Measurements from ENCODE around the gene UBE2H.

UBE2H gene

DNA sequence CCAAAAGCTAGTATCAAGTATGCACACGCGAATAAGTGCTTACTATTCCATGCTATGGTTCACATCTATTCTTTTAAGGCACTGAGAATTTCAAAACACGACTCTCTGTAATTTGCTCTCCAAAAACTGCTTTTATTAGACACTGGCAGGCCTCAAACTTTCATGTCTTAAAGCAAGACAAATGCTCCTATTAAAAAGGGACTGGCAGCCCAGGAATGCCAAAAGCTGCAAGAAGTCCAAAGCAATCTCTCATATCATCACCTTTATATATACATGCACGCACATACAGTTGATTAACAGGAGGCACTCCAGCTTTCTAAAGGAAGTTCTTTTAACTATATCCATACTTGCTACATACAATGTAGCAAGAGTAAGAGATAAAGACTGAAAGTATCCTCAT is 34.8 kb downstream of the UBE2H start:
- no peak overlapping the region for H3K27ac ChIP-seq (ENCODE audit: low read depth, low read length)
- no peak overlapping the region for H3K9ac ChIP-seq (ENCODE audit: low read length)
- peaks cover 24% of the 10 kb centered on the region for H3K4me1 ChIP-seq (ENCODE audit: control insufficient read depth, insufficient read depth, low read length)

DNA sequence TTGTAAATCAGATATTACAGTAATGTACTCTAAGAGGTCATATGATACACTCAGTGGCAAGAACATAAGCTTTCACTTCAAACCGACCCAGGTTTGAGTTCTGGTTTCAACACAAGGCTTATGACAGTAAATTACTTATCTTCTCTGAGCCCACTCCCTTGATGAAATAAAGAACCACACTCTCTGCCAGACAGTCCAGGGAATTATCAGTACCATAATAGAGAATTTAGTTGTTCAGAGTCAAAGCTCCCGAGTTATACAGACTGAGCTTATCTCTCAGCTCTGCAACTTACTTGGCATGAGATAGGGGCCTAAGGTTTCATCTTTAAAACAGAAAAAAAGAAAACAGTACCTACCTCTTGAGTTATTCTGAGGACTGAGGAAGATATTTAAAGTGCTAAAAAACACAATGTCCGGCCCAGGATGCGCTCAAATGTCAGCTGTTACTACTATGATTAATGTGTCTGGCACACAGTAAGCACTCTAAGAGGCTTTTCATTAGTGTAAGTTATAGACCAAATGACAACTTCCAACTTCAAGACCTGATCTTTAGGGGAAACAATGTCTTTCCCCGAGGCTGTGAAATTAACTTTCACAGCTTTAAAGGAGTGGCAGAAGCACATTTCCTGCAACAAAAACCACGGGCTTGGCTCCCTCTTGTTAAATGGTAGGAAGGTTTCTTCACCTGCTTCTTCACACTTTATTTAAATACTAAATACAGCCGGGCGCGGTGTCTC is 38.1 kb downstream of the UBE2H start:
- Histone ChIP-seq H3K27ac (ENCODE audit: low read depth, low read length) (no peak overlapping the region), H3K4me3 (ENCODE audit: low read length) (no peak overlapping the region), H3K36me3 (ENCODE audit: control insufficient read depth, insufficient read depth, low read length) (no peaks in the 10 kb centered on the region), H3K4me1 (ENCODE audit: control insufficient read depth, insufficient read depth, low read length) (peaks cover 24% of the 10 kb centered on the region), H3K9ac (ENCODE audit: low read length) (no peak overlapping the region), H3K27me3 (ENCODE audit: control insufficient read depth, insufficient read depth, low read length) (no peaks in the 10 kb centered on the region)

More for the DNA sequence above, 34.8 kb downstream of the UBE2H start:
- Histone ChIP-seq H3K27me3 (ENCODE audit: control insufficient read depth, insufficient read depth, low read length) (no peaks in the 10 kb centered on the region), H3K36me3 (ENCODE audit: control insufficient read depth, insufficient read depth, low read length) (no peaks in the 10 kb centered on the region), H3K4me3 (ENCODE audit: low read length) (no peak overlapping the region)

DNA sequence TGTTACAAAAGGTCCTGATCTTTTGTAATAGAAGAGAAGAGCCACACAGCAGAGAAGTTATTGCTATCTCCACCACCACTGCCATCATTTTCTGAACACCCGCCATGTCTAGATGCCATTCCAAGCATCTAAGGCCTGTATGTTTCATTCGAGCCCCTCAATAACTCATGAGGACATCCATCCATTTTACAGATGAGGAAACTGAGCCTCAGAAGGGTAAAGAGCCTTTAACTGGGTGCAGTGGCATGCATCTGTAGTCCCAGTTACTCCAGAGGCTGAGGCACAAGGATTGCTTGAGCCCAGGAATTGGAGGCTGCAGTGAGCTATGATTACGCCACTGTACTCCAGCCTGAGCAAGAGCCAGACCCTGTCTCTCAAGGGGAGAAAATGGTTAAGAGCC is 39.3 kb downstream of the UBE2H start:
- no peak overlapping the region for H3K27ac ChIP-seq (ENCODE audit: low read depth, low read length)
- peaks cover 24% of the 10 kb centered on the region for H3K4me1 ChIP-seq (ENCODE audit: control insufficient read depth, insufficient read depth, low read length)
- no peak overlapping the region for H3K4me3 ChIP-seq (ENCODE audit: low read length)
- H3K9ac ChIP-seq (ENCODE audit: low read length) = no peak overlapping the region
- no peaks in the 10 kb centered on the region for H3K36me3 ChIP-seq (ENCODE audit: control insufficient read depth, insufficient read depth, low read length)
- no peaks in the 10 kb centered on the region for H3K27me3 ChIP-seq (ENCODE audit: control insufficient read depth, insufficient read depth, low read length)

DNA sequence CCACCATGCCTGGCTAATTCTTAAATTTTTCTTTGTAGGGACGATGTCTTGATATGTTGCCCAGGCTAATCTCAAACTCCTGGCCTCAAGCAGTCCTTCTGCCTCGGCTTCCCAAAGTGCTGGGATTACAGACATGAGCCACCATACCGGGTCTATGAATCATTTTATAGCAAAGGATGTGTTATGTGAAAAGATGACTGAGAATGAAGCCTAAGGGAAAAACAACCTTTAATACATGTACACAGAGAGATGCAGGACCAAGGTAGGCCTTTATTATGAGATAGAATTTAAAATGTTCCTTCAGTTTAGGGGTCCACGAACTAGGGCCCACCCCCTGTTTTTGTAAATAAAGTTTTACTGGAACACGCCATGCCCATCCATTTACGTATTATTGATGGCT is 41.0 kb downstream of the UBE2H start:
- peaks cover 20% of the 10 kb centered on the region for H3K4me1 ChIP-seq (ENCODE audit: control insufficient read depth, insufficient read depth, low read length)

DNA sequence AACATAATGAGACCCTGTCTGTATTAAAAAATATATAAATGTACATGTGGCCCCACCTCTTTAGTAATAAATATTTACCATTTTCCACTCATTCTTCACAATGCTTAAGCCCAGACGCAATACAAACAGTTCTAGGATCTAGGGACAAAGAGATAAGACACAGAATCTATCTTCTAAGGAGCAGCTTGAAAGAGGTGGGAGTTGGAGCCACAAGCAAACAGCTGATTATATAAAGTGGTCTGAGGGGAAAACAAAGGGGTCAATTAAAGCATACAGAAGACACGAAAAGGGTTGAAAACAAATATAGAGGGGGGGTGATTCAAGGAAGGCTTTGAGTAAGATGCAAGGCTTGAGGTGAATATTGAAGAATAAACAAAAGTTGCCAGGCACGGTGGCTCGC is 43.1 kb downstream of the UBE2H start:
- no peaks in the 10 kb centered on the region for H3K27me3 ChIP-seq (ENCODE audit: control insufficient read depth, insufficient read depth, low read length)
- H3K27ac ChIP-seq (ENCODE audit: low read depth, low read length) = no peak overlapping the region
- no peaks in the 10 kb centered on the region for H3K36me3 ChIP-seq (ENCODE audit: control insufficient read depth, insufficient read depth, low read length)
- peaks cover 11% of the 10 kb centered on the region for H3K4me1 ChIP-seq (ENCODE audit: control insufficient read depth, insufficient read depth, low read length)
- H3K9ac ChIP-seq (ENCODE audit: low read length) = no peak overlapping the region
- H3K4me3 ChIP-seq (ENCODE audit: low read length) = no peak overlapping the region

More for the DNA sequence above, 41.0 kb downstream of the UBE2H start:
- H3K4me3 ChIP-seq (ENCODE audit: low read length) = no peak overlapping the region
- no peak overlapping the region for H3K27ac ChIP-seq (ENCODE audit: low read depth, low read length)
- H3K36me3 ChIP-seq (ENCODE audit: control insufficient read depth, insufficient read depth, low read length) = no peaks in the 10 kb centered on the region
- no peaks in the 10 kb centered on the region for H3K27me3 ChIP-seq (ENCODE audit: control insufficient read depth, insufficient read depth, low read length)
- H3K9ac ChIP-seq (ENCODE audit: low read length) = no peak overlapping the region

DNA sequence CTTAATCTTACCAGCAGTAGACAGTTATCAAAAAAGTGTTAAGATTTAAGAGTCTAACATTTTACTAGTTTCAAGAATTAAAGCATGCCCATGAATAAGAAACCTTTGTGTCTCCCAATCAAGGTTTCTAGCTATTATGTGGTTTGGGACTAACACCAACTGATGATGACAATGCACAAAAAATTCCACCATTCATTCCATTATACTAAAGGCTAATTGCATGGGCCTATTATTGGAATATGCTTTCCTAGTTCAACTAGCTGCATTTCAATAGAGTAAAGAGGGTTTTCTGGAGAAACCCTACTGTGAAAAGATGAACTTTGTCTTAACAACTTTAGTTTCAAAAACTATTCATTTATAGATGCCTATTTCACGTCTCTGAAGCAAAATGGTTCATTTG is 44.6 kb downstream of the UBE2H start:
- H3K4me1 ChIP-seq (ENCODE audit: control insufficient read depth, insufficient read depth, low read length) = peaks cover 7% of the 10 kb centered on the region
- H3K27ac ChIP-seq (ENCODE audit: low read depth, low read length) = no peak overlapping the region
- no peak overlapping the region for H3K4me3 ChIP-seq (ENCODE audit: low read length)
- no peaks in the 10 kb centered on the region for H3K27me3 ChIP-seq (ENCODE audit: control insufficient read depth, insufficient read depth, low read length)
- no peak overlapping the region for H3K9ac ChIP-seq (ENCODE audit: low read length)
- no peaks in the 10 kb centered on the region for H3K36me3 ChIP-seq (ENCODE audit: control insufficient read depth, insufficient read depth, low read length)

DNA sequence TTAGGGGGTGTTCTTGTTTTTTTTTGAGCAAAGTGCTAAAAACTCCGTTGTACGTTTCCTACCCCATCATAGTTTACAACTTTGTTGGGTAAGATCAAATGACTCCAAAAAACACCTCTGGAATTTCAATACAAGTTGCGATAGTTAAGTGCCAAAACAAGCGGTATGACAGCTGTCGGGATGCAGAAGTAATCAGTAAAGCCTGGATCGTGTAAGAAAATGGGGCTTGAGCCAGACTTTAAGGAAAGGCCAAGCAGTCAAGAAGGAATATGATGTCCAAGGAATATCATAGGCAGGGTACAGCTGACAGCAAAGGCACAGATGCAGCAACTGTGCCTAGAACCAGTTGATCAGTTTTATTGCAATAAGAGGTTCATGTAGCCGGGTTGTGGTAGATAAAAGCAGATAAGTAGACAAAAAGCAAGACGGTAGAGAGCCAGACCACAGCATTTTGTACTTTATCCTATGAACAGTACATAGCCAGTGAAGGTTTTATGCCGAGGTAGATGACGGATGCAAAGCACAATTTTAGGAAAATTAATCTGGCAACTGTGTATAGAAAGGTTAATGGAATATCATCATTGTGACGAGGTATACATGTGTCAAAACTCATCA is 45.5 kb downstream of the UBE2H start:
- Histone ChIP-seq H3K9ac (ENCODE audit: low read length) (no peak overlapping the region), H3K36me3 (ENCODE audit: control insufficient read depth, insufficient read depth, low read length) (no peaks in the 10 kb centered on the region)

DNA sequence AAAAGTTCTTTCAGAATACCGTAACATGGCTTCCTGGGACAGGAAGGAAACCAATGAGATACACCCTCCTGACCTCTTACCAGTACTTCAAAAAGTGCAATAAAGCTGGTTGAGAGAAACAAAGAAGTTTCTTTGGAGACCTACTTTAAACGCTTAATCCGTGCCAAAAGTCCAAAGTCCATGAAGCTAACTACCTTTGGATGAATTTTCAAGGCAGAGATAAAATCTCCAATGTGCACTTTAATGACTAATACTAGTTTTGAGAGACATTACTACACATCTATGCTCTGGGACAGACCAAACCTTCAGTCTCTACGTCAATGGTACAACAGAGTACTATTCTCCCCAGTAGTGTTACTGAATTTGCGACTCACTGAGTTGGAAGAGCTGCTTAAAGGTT is 46.1 kb downstream of the UBE2H start:
- no peak overlapping the region for H3K9ac ChIP-seq (ENCODE audit: low read length)
- no peak overlapping the region for H3K4me3 ChIP-seq (ENCODE audit: low read length)
- H3K27ac ChIP-seq (ENCODE audit: low read depth, low read length) = no peak overlapping the region
- H3K4me1 ChIP-seq (ENCODE audit: control insufficient read depth, insufficient read depth, low read length) = peaks cover 7% of the 10 kb centered on the region
- H3K27me3 ChIP-seq (ENCODE audit: control insufficient read depth, insufficient read depth, low read length) = no peaks in the 10 kb centered on the region
- H3K36me3 ChIP-seq (ENCODE audit: control insufficient read depth, insufficient read depth, low read length) = no peaks in the 10 kb centered on the region

More for the DNA sequence above, 45.5 kb downstream of the UBE2H start:
- Histone ChIP-seq H3K4me3 (ENCODE audit: low read length) (no peak overlapping the region), H3K27me3 (ENCODE audit: control insufficient read depth, insufficient read depth, low read length) (no peaks in the 10 kb centered on the region), H3K4me1 (ENCODE audit: control insufficient read depth, insufficient read depth, low read length) (peaks cover 7% of the 10 kb centered on the region), H3K27ac (ENCODE audit: low read depth, low read length) (no peak overlapping the region)

DNA sequence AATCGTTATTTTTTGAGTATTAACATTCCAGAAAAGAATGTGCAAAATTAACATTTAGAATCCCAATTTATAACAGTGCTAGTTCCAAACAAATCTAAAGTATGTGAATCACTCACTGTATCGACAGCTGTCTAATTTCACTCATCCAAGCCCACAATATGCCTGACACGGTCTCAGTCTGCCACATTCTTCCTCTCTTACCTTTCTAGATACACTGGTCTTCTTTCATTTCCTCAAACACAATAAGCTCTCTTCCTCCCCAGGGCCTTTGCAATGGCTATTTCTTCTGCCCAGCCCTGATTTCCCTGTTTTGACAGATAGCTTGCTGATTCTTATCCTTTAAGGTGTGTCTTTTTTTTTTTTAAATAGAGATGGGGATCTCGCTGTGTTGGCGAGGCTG is 48.8 kb downstream of the UBE2H start:
- Histone ChIP-seq H3K27me3 (ENCODE audit: control insufficient read depth, insufficient read depth, low read length) (no peaks in the 10 kb centered on the region), H3K27ac (ENCODE audit: low read depth, low read length) (no peak overlapping the region), H3K36me3 (ENCODE audit: control insufficient read depth, insufficient read depth, low read length) (no peaks in the 10 kb centered on the region), H3K4me1 (ENCODE audit: control insufficient read depth, insufficient read depth, low read length) (peaks cover 7% of the 10 kb centered on the region), H3K4me3 (ENCODE audit: low read length) (no peak overlapping the region), H3K9ac (ENCODE audit: low read length) (no peak overlapping the region)

DNA sequence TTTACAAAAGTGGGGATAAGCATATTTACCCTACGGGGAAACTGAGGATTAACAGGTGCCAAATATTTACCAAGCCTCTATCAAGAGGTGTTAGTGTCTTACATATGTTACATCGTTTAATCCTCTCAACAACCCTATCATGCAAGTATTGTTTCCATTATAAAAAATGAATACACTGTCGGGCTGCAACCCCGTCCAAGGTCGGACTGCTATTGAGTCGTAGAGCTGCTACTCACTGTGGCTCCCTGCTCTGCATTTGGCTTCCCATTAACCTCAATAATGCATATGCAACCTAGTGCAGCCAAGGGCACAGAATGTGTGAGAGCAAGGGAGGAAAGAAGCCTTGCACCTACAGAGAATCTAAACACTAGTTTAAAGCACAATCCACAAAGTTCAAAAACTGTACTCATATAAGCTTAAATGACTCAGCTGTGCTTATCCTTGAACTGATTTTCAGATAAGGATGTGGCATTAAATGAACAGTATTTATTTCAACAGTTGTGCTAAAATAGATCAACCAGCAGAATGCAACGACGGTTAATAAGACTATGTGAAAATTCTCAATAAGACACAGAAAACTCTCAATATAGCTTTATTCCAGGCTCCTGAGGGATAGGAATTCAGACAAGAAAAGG is 49.9 kb downstream of the UBE2H start:
- H3K27ac ChIP-seq (ENCODE audit: low read depth, low read length) = no peak overlapping the region

DNA sequence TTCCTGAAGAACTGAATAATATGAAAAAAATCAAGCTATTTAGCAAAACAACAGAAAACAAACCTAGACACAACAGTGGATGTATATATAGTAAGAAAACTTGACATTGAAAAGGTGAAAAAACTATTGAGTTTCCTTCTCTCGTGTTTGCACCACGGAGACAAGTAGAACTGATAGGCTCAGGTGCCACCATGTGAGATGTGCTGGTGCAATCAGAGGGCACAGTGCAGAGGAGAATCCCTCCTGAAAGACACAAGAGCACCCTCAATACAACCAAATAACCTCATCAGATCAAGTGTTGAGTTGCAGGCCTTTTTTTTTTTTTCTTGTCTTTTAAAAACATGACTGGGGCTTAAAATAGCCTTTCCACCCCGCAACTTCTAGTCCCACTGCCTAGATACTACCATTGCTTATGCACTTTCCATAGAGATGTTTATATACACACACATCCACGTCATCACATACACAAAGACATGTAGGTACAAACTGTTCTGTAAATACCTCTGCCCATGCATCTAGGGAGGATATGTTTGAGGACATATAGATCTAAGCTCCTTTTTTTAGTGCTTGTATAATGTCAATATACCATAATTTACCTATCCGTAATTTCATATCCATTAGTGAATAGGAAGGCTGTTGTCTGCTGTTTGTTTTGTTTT is 54.1 kb downstream of the UBE2H start:
- Histone ChIP-seq H3K9ac (ENCODE audit: low read length) (no peak overlapping the region), H3K4me1 (ENCODE audit: control insufficient read depth, insufficient read depth, low read length) (no peaks in the 10 kb centered on the region), H3K4me3 (ENCODE audit: low read length) (no peak overlapping the region), H3K27ac (ENCODE audit: low read depth, low read length) (no peak overlapping the region), H3K27me3 (ENCODE audit: control insufficient read depth, insufficient read depth, low read length) (no peaks in the 10 kb centered on the region), H3K36me3 (ENCODE audit: control insufficient read depth, insufficient read depth, low read length) (no peaks in the 10 kb centered on the region)

More for the DNA sequence above, 49.9 kb downstream of the UBE2H start:
- peaks cover 7% of the 10 kb centered on the region for H3K4me1 ChIP-seq (ENCODE audit: control insufficient read depth, insufficient read depth, low read length)
- no peaks in the 10 kb centered on the region for H3K27me3 ChIP-seq (ENCODE audit: control insufficient read depth, insufficient read depth, low read length)
- no peak overlapping the region for H3K4me3 ChIP-seq (ENCODE audit: low read length)
- H3K9ac ChIP-seq (ENCODE audit: low read length) = no peak overlapping the region
- H3K36me3 ChIP-seq (ENCODE audit: control insufficient read depth, insufficient read depth, low read length) = no peaks in the 10 kb centered on the region

DNA sequence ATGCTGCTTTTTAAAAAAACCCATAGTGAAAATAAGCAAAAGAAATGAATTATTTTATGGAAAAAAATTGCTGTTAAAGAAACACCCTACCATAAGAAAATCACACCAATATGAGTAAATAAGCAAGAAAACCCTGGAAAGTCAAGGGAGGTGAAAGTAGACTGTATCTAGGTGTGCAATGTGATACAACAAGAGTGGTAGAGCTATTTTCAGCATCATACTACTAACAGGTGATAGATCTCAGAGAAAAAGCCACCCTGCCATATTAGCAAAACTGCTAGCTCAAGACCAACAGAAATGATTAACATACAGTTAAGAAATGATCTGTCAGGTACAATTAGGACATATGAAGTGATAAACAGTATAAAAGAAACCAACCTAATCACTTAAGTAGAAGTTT is 54.8 kb downstream of the UBE2H start:
- no peak overlapping the region for H3K9ac ChIP-seq (ENCODE audit: low read length)
- H3K4me1 ChIP-seq (ENCODE audit: control insufficient read depth, insufficient read depth, low read length) = no peaks in the 10 kb centered on the region
- H3K4me3 ChIP-seq (ENCODE audit: low read length) = no peak overlapping the region
- H3K36me3 ChIP-seq (ENCODE audit: control insufficient read depth, insufficient read depth, low read length) = no peaks in the 10 kb centered on the region
- H3K27ac ChIP-seq (ENCODE audit: low read depth, low read length) = no peak overlapping the region
- no peaks in the 10 kb centered on the region for H3K27me3 ChIP-seq (ENCODE audit: control insufficient read depth, insufficient read depth, low read length)

Measured in rectal smooth muscle tissue (tissue), 1 donor.